HepG2 (cell line): ENCODE results near the gene CDH8.

Experiments used
- CBX5 ChIP-seq: sonication (generic); formaldehyde crosslinking; IDR thresholded peaks from 2 replicates; pipeline ENCODE4 v1.4.0; 2020; ENCODE audit warnings: missing genetic modification reagents, borderline replicate concordance
- TF ChIP-seq, protein P1 (sequence below): sonication (generic); formaldehyde crosslinking; IDR thresholded peaks from 2 replicates; pipeline ENCODE4 v1.5.0; 2020; ENCODE audit warnings: mild to moderate bottlenecking, missing genetic modification reagents, moderate library complexity

DNA sequence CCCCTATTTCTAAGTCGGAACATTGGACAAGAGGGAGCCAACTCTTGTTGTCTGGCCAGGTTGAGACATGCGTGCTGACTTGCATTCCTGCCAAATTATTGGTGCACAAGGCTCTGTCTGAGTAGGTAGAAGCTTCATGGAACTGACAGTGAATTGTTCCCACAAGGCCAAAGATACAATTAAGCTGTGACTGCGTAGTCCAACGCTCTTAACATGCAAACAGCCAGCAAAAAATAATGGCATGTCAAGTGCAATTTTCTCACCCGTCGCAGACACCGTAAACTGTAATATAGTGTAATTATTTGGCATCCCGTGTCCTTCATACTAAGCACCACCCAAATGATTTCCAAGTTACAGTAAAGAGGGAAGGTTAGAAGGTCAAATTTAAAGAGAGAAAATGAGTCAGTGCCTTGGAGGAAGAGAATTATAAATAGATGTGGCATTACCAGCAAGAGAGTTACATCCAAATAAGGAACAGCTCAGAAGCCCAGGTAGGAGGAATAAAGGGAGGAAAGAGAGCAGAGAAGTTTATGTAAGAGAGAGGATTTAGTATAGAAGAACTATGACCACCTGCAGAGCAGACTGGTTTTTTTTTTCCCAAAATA is 21.8 kb downstream of the CDH8 start:
- no peak for TF ChIP-seq CBX5
- TF ChIP-seq, protein P1, sequence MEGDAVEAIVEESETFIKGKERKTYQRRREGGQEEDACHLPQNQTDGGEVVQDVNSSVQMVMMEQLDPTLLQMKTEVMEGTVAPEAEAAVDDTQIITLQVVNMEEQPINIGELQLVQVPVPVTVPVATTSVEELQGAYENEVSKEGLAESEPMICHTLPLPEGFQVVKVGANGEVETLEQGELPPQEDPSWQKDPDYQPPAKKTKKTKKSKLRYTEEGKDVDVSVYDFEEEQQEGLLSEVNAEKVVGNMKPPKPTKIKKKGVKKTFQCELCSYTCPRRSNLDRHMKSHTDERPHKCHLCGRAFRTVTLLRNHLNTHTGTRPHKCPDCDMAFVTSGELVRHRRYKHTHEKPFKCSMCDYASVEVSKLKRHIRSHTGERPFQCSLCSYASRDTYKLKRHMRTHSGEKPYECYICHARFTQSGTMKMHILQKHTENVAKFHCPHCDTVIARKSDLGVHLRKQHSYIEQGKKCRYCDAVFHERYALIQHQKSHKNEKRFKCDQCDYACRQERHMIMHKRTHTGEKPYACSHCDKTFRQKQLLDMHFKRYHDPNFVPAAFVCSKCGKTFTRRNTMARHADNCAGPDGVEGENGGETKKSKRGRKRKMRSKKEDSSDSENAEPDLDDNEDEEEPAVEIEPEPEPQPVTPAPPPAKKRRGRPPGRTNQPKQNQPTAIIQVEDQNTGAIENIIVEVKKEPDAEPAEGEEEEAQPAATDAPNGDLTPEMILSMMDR (CRISPR knock-in tag) = no peak
